Right lobe of liver (tissue), 6 donors: ENCODE measurements around the gene DIPK1B. TPM values are rescaled to one million over a fixed set of nuclear protein-coding genes. Genes with fewer than 3 reads are reported as not detected.

Experiments
- ATAC-seq, 4 donors: fragments of 200-7000 bp; cut with Tn5 transposase; one replicate each; pipeline ENCODE4 v1.9.1; 2020; ENCODE audit warnings: mild to moderate bottlenecking in 4 of 4, moderate library complexity in 4 of 4
- DNase-seq, 3 donors: peaks; one replicate each; pipeline ENCODE4 v3.0.0-alpha.2; 2020
- H3K27ac ChIP-seq, 3 donors: fragments of 200-600 bp; one replicate each; pipeline ENCODE4 v1.8.0; 2022
- H3K27me3 ChIP-seq, 2 donors: fragments of 200-600 bp; one replicate each; pipeline ENCODE4 v1.8.0; 2022
- H3K36me3 ChIP-seq, 4 donors: fragments of 200-600 bp; sonication (generic) in 1 of 4; one replicate each; pipeline versions ENCODE4 v1.5.1 to v1.8.0; 2017 to 2022; ENCODE audit warnings: control low read depth in 1 of 4
- H3K4me1 ChIP-seq, 4 donors: fragments of 200-600 bp; sonication (generic) in 1 of 4; one replicate each; pipeline versions ENCODE4 v1.5.1 to v1.8.0; 2017 to 2022; ENCODE audit warnings: control low read depth in 1 of 4
- H3K4me3 ChIP-seq, 3 donors: fragments of 200-600 bp; one replicate each; pipeline ENCODE4 v1.8.0; 2022
- H3K9me3 ChIP-seq, 4 donors: fragments of 200-600 bp; sonication (generic) in 1 of 4; one replicate each; pipeline versions ENCODE4 v1.5.1 to v1.8.0; 2017 to 2022; ENCODE audit warnings: control low read depth in 1 of 4
- POLR2A ChIP-seq: fragments of 450-650 bp; IDR thresholded peaks from one replicate; pipeline ENCODE4 v1.6.1; 2017; ENCODE audit warnings: antibody characterized with exemption, mild to moderate bottlenecking
- WGBS: methylation state at CpG from one replicate; pipeline ENCODE4 v1.1.6; 2018; ENCODE audit warnings: low coverage, low lambda C conversion rate; ENCODE audit not compliant: insufficient coverage; ENCODE audit errors: missing lambda C conversion rate; 5-methylcytosine and 5-hydroxymethylcytosine counted together
- intact Hi-C, 2 donors: fragments of 100-400 bp; cut with DNase I; formaldehyde crosslinking; loops; one replicate each; pipeline versions ENCODE4 v1.11.2 to v1.14.1; 2022
- total RNA-seq, 6 experiments: library from RNA; depleted of rRNA in 2 of 6; stranded (reverse); fragments of >200 nt in 2 of 6; fragmentation: NEBNext Ultra II Directional in 3 of 6; extraction: Animal tissue kit (Norgen Biotek cat#: 25700) in 3 of 6; gene quantifications; one replicate each; pipeline versions ENCODE4 v1.1.0 to v1.2.4, GENCODE V29; 2016 to 2023
- TF ChIP-seq, protein P1 (sequence below), 4 donors: fragments of 200-600 bp in 3 of 4; fragments of 450-650 bp in 1 of 4; IDR thresholded peaks; one replicate each; pipeline versions ENCODE4 v1.5.1 to v1.8.0; 2016 to 2022; ENCODE audit warnings: antibody characterized with exemption in 4 of 4, mild to moderate bottlenecking in 2 of 4
- donor health status: DM: no; HTN: yes; CAD: no.
- donor health status: DM: no; HTN: no; CAD: no.
- donor health status: DM: no; HTN: no; CAD: no.
- donor health status: DM: no; HTN: yes; CAD: no.
- donor health status: DM: no; HTN: yes; CAD: no.

Gene DIPK1B
- total RNA-seq, 6 experiments from 2014 or later: 1.4 to 7.7 (median 5.1) TPM

- 73% methylated on average over 12 of the region's 17 CpGs for WGBS
Measured at GRCh38 chr9:136681029-136681428, 31.3 kb upstream of the DIPK1B start.

GRCh38 chr9:136681945-136682699 is 30.2 kb upstream of the DIPK1B start:
- Histone ChIP-seq H3K27ac (peak overlapping the region in 1 of 3 donors; percentile 43), H3K9me3 (no peaks in the 10 kb centered on the region), H3K4me3 (no peak overlapping the region), H3K36me3 (no peaks in the 10 kb centered on the region), H3K27me3 (no peaks in the 10 kb centered on the region), H3K4me1 (peaks cover 0 to 79% (median 39%) of the 10 kb centered on the region in 4 donors)
- 80% methylated on average over 4 of the region's 20 CpGs for WGBS
- DNase-seq (peak in 1 of 3 donors; percentile 32), ATAC-seq (no peak)
- intact Hi-C loops: no loop called here
- TF ChIP-seq, protein P1, sequence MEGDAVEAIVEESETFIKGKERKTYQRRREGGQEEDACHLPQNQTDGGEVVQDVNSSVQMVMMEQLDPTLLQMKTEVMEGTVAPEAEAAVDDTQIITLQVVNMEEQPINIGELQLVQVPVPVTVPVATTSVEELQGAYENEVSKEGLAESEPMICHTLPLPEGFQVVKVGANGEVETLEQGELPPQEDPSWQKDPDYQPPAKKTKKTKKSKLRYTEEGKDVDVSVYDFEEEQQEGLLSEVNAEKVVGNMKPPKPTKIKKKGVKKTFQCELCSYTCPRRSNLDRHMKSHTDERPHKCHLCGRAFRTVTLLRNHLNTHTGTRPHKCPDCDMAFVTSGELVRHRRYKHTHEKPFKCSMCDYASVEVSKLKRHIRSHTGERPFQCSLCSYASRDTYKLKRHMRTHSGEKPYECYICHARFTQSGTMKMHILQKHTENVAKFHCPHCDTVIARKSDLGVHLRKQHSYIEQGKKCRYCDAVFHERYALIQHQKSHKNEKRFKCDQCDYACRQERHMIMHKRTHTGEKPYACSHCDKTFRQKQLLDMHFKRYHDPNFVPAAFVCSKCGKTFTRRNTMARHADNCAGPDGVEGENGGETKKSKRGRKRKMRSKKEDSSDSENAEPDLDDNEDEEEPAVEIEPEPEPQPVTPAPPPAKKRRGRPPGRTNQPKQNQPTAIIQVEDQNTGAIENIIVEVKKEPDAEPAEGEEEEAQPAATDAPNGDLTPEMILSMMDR (IDR thresholded peaks at IDR 0.05): no peak
- TF ChIP-seq POLR2A: no peak

More at GRCh38 chr9:136681029-136681428, 31.3 kb upstream of the DIPK1B start:
- Histone ChIP-seq H3K9me3 (no peaks in the 10 kb centered on the region), H3K36me3 (peaks cover 0 to 6% (median 4%) of the 10 kb centered on the region in 4 donors), H3K27me3 (no peaks in the 10 kb centered on the region), H3K27ac (peak overlapping the region in 1 of 3 donors; percentile 43), H3K4me1 (peaks cover 0 to 79% (median 39%) of the 10 kb centered on the region in 4 donors), H3K4me3 (no peak overlapping the region)
- TF ChIP-seq POLR2A: peak; percentile 10
- TF ChIP-seq, protein P1 (IDR thresholded peaks at IDR 0.05): no peak
- intact Hi-C loops: no loop called here
- no peak for ATAC-seq
- no peak for DNase-seq

DNA sequence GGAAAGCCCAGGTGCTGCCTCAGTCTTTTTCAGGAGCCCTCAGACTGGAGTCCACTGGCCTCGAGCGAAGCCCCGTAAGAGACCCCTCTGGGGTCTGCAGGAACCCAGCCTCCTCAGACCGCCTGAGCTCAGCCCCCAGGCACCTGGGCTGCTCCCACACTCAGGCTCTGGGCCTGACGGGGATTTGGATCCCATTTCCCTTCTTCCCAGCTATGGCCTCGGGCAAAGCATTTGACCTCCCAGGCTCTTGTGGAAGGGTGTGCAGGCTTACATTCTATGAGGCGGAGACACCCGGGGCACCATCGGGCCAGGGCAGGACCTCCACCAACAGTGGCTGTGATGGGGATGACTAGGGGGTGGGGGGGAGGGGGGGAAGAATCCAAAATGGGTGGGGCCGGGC is 29.7 kb upstream of the DIPK1B start:
- H3K27ac ChIP-seq: peak overlapping the region in 1 of 3 donors; percentile 43
- no peaks in the 10 kb centered on the region for H3K36me3 ChIP-seq
- intact Hi-C loops: no loop called here
- ATAC-seq (no peak), DNase-seq (no peak)
- H3K9me3 ChIP-seq: no peaks in the 10 kb centered on the region
- H3K27me3 ChIP-seq: no peaks in the 10 kb centered on the region
- no peak for TF ChIP-seq POLR2A
- TF ChIP-seq, protein P1 (IDR thresholded peaks at IDR 0.05): no peak
- peak overlapping the region in 1 of 3 donors; percentile 14 for H3K4me3 ChIP-seq
- H3K4me1 ChIP-seq: peaks cover 0 to 80% (median 40%) of the 10 kb centered on the region in 4 donors
- 20% methylated on average over 1 of the region's 10 CpGs for WGBS

DNA sequence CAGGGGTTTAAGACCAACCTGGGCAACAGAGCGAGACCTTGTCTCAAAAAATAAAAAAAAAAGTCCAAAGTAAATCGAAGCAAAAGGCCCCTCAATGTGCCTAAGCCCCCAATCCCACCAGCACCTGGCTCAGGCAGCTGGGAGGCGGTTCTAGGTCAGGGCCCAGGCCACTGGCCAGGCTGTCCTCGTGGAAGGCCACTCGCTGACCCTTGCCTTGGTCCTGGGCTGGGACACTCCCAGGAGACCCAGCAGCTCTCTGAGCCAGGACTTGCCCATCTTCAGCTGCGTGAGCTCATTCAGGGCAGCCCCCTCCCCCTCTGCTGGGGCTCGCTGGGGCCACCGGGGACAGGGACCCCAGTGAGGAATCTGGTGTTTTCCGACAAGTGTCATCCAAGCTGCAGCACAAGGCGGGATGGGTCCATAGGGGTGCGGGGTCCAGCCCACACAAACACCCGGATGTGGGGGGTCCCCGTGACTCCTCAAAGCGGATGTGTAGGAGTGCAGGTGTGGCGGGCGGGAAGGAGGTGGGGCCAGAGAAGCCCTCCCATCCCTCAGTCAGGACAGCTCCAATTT is 29.1 kb upstream of the DIPK1B start:
- Histone ChIP-seq H3K4me1 (peaks cover 0 to 84% (median 40%) of the 10 kb centered on the region in 4 donors), H3K27ac (peak overlapping the region in 1 of 3 donors; percentile 43), H3K36me3 (no peaks in the 10 kb centered on the region), H3K4me3 (peak overlapping the region in 1 of 3 donors; percentile 14), H3K27me3 (no peaks in the 10 kb centered on the region), H3K9me3 (no peaks in the 10 kb centered on the region)
- intact Hi-C loops: no loop called here
- no peak for TF ChIP-seq POLR2A
- TF ChIP-seq, protein P1 (IDR thresholded peaks at IDR 0.05): no peak
- DNase-seq (peak; percentile 66 to 85 (median 84)), ATAC-seq (peak; percentile 15 to 51 (median 43))
- 44% methylated on average over 2 of the region's 16 CpGs for WGBS
